Osteoblast (primary cell): ENCODE measurements around the gene HSF5. TPM values are rescaled to one million over a fixed set of nuclear protein-coding genes. Genes with fewer than 3 reads are reported as not detected.

Experiments used
- DNase-seq: peaks from one replicate; pipeline ENCODE4 v3.0.0; 2011; ENCODE audit warnings: low spot score, mixed read lengths; ENCODE audit not compliant: insufficient read length; ENCODE audit errors: missing footprints
- H2AFZ ChIP-seq: 2 replicates; pipeline ENCODE4 v1.6.0; 2011; ENCODE audit warnings: mild to moderate bottlenecking, low read length
- H3K27ac ChIP-seq: 2 replicates; pipeline ENCODE4 v1.5.1; 2011; ENCODE audit warnings: mild to moderate bottlenecking, low read depth, low read length, moderate library complexity
- H3K27me3 ChIP-seq: 2 replicates; pipeline ENCODE4 v1.6.0; 2012; ENCODE audit warnings: mild to moderate bottlenecking, control low read depth, inconsistent platforms, low read length, moderate library complexity; ENCODE audit not compliant: insufficient read depth
- H3K36me3 ChIP-seq: 2 replicates; pipeline ENCODE4 v1.5.1; 2011; ENCODE audit warnings: mild to moderate bottlenecking, low read length, control low read depth, moderate library complexity; ENCODE audit not compliant: insufficient read depth
- H3K4me1 ChIP-seq: 2 replicates; pipeline ENCODE4 v1.5.1; 2011; ENCODE audit warnings: mild to moderate bottlenecking, low read length, control low read depth, moderate library complexity; ENCODE audit not compliant: insufficient read depth
- H3K4me2 ChIP-seq: 2 replicates; pipeline ENCODE4 v1.6.0; 2011; ENCODE audit warnings: mild to moderate bottlenecking, low read length; ENCODE audit not compliant: insufficient read depth
- H3K4me3 ChIP-seq: fragments of 200-600 bp; sonication (generic); 3 replicates; pipeline ENCODE4 v1.5.1; 2012; ENCODE audit warnings: mild to moderate bottlenecking, low read length, inconsistent platforms; ENCODE audit not compliant: insufficient read depth
- H3K79me2 ChIP-seq: 2 replicates; pipeline ENCODE4 v1.6.0; 2012; ENCODE audit warnings: mild to moderate bottlenecking, low read length, control low read depth, inconsistent platforms; ENCODE audit not compliant: insufficient read depth
- H3K9me3 ChIP-seq: 2 replicates; pipeline ENCODE4 v1.5.1; 2011; ENCODE audit warnings: low read depth, low read length, control low read depth
- H4K20me1 ChIP-seq: 2 replicates; pipeline ENCODE4 v1.6.0; 2012; ENCODE audit warnings: mild to moderate bottlenecking, low read length, control low read depth; ENCODE audit not compliant: insufficient read depth
- total RNA-seq: library from RNA; depleted of rRNA; stranded (reverse); fragments of >200 nt; gene quantifications from 2 replicates; pipeline ENCODE4 v1.2.3, GENCODE V29; 2012
- TF ChIP-seq, protein P1 (sequence below): IDR thresholded peaks from 2 replicates; pipeline ENCODE4 v1.5.1; 2011; ENCODE audit warnings: mild to moderate bottlenecking, low read depth, low read length, moderate library complexity; ENCODE audit errors: extremely low read depth

The HSF5 gene
- total RNA-seq, 1 donor: under 0.01 TPM

DNA sequence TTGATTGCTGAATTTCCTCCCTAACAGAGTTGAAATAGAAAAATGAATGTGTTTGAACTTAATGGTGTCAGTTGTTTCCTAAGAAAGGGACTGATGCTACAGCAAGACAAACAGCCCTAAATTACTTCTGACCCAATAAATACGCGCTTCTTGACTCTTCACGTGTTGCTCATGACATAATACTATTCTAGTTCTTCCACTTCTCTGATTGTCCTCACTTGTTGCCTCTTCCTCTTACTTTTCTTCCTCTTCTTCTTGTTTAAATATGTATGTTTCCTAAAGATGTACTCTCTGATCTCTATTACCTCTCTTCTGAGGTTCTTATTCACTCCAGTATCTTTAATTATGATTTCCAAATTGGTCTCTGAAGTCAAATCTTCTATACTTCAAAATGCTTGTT, 103.3 kb downstream of the HSF5 start:
- TF ChIP-seq, protein P1, sequence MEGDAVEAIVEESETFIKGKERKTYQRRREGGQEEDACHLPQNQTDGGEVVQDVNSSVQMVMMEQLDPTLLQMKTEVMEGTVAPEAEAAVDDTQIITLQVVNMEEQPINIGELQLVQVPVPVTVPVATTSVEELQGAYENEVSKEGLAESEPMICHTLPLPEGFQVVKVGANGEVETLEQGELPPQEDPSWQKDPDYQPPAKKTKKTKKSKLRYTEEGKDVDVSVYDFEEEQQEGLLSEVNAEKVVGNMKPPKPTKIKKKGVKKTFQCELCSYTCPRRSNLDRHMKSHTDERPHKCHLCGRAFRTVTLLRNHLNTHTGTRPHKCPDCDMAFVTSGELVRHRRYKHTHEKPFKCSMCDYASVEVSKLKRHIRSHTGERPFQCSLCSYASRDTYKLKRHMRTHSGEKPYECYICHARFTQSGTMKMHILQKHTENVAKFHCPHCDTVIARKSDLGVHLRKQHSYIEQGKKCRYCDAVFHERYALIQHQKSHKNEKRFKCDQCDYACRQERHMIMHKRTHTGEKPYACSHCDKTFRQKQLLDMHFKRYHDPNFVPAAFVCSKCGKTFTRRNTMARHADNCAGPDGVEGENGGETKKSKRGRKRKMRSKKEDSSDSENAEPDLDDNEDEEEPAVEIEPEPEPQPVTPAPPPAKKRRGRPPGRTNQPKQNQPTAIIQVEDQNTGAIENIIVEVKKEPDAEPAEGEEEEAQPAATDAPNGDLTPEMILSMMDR: no peak
- Histone ChIP-seq H3K9me3 (no peaks in the 10 kb centered on the region), H3K27ac (no peak overlapping the region), H3K36me3 (no peaks in the 10 kb centered on the region), H3K4me2 (no peak overlapping the region), H4K20me1 (no peaks in the 10 kb centered on the region), H3K4me1 (no peaks in the 10 kb centered on the region), H3K4me3 (no peak overlapping the region), H2AFZ (no peak overlapping the region), H3K79me2 (no peaks in the 10 kb centered on the region), H3K27me3 (no peaks in the 10 kb centered on the region)
- no peak for DNase-seq

DNA sequence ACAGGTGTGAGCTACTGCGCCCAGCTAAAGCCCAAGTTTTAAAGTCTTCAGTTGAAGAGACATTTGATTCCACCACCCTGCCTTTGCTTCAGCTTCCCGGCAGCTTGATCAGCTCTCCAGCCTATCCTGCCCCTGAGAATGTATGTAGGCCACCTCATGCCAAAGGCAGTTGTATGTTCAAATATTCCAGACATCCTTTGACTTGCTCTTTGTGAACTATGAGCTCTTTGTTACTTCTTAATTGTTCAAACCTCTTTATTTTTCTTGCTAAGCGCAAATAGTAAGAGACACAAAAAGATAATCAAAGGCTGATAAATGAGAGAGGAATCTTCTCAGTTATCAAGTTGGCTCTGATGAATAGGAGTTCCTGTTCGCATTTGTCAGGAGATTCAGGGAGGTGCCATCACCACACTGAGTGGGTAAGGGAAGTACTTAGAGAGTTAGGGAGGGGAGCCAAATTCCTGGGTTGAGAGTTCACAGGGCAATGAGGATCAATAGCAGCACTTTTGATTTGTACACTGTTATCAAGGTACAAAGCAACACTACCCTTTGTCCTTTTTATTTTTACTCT, 104.2 kb downstream of the HSF5 start:
- Histone ChIP-seq H3K4me3 (no peak overlapping the region), H3K36me3 (no peaks in the 10 kb centered on the region), H3K27ac (no peak overlapping the region), H3K9me3 (no peaks in the 10 kb centered on the region), H3K4me2 (no peak overlapping the region), H3K27me3 (no peaks in the 10 kb centered on the region), H4K20me1 (no peaks in the 10 kb centered on the region), H2AFZ (no peak overlapping the region), H3K4me1 (no peaks in the 10 kb centered on the region), H3K79me2 (no peaks in the 10 kb centered on the region)
- TF ChIP-seq, protein P1: no peak
- DNase-seq: no peak

DNA sequence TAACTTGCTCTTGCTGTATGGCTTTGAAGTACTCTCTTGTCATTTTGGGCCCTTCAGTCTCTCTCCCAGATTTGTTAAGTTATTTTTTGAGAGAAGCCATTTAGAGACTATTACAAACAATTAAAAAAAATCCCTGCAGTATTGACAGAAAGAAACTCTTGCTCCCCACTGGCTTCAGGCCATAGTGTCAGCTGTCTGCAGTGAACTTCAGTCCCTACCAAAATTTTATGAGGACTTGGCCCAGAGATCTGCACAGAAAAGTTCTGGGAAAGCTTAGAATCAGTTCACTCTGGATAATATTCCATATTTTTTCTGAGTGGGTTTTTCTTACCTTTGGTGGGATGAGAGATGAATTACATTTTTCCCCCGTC, 105.4 kb downstream of the HSF5 start:
- H2AFZ ChIP-seq: no peak overlapping the region
- H3K36me3 ChIP-seq: no peaks in the 10 kb centered on the region
- no peak overlapping the region for H3K27ac ChIP-seq
- H3K79me2 ChIP-seq: no peaks in the 10 kb centered on the region
- H3K27me3 ChIP-seq: no peaks in the 10 kb centered on the region
- TF ChIP-seq, protein P1: no peak
- no peaks in the 10 kb centered on the region for H3K4me1 ChIP-seq
- H3K9me3 ChIP-seq: no peaks in the 10 kb centered on the region
- no peak overlapping the region for H3K4me3 ChIP-seq
- H3K4me2 ChIP-seq: no peak overlapping the region
- no peaks in the 10 kb centered on the region for H4K20me1 ChIP-seq
- no peak for DNase-seq

DNA sequence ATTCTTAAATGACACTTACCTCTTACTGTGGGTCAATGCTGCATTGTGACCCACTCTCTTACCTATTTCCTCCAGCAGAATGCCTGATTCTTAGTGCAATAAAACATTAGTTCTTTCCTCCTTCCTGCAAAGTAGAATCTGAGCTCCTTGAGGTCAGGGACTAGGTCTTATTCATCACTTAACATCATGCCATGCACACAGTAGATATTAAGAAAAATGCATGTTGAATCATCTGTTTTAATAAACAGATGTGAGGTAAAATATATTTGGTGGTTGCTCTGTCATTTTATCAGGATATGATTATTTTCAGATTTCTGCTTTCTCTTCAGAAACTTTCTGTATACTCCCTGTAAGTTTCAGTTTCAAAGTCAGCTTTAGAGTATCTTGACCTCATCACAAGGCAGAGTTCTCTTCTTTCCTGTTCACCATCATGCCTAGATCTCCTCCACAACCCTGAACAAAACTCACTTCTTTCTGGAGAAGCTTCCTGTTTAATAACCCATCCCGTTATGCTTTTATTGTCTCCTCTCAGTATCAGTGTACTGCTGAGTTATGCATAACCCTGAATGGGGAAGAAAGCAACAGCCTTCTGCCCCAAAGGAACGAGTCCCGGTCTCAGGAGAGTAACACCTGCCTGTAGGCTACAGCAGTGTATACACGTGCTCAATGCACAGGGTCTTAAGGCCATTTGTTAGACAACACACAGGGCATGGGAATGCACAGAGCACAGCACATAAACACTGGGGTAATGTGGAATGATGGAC, 105.9 kb downstream of the HSF5 start:
- Histone ChIP-seq H3K4me3 (no peak overlapping the region), H3K36me3 (no peaks in the 10 kb centered on the region), H3K4me1 (no peaks in the 10 kb centered on the region), H3K27ac (no peak overlapping the region), H3K4me2 (no peak overlapping the region), H4K20me1 (no peaks in the 10 kb centered on the region), H2AFZ (no peak overlapping the region), H3K79me2 (no peaks in the 10 kb centered on the region), H3K27me3 (no peaks in the 10 kb centered on the region), H3K9me3 (no peaks in the 10 kb centered on the region)
- TF ChIP-seq, protein P1: no peak
- no peak for DNase-seq
